PC-3 (cell line): Measurements from ENCODE around the gene TTC33. TPM values are rescaled to one million over a fixed set of nuclear protein-coding genes. Genes with fewer than 3 reads are reported as not detected.

Experiments
- ATAC-seq: fragments of 200-7000 bp; cut with Tn5 transposase; 2 replicates; pipeline ENCODE4 v1.9.1; 2020; ENCODE audit warnings: mild to moderate bottlenecking, moderate library complexity
- Bru-seq: library from RNA; stranded (reverse); fragments of 400-500 nt; gene quantifications from one replicate; lab custom pipeline; 2021; lab: Mats Ljungman, UMichigan
- BruChase-seq, 2 experiments: library from RNA; stranded (reverse); fragments of 400-500 nt; gene quantifications; one replicate each; lab custom pipeline; 2021; lab: Mats Ljungman, UMichigan
- BruUV-seq: library from RNA; stranded (reverse); fragments of 400-500 nt; replicated peaks from 2 replicates; lab custom pipeline; 2021; lab: Mats Ljungman, UMichigan
- CTCF ChIA-PET: fragments of 300-600 bp; sonication (Branson Sonifier 250); formaldehyde crosslinking; loops from one replicate; lab custom pipeline; 2022; ENCODE audit warnings: antibody characterized with exemption; lab: Charles Lee
- POLR2A ChIA-PET: fragments of 300-600 bp; sonication (Branson Sonifier 250); formaldehyde crosslinking; loops from one replicate; lab custom pipeline; 2022; ENCODE audit warnings: antibody characterized with exemption; ENCODE audit not compliant: unreplicated experiment; lab: Charles Lee
- DNase-seq: peaks from one replicate; pipeline ENCODE4 v3.0.0-alpha.2; 2015
- H2AFZ ChIP-seq: fragments of 300-600 bp; sonication (generic); 2 replicates; pipeline ENCODE4 v1.6.0; 2016; ENCODE audit warnings: antibody characterized with exemption, low read length
- H3F3A ChIP-seq: fragments of 300-600 bp; sonication (generic); one replicate; pipeline ENCODE4 v1.6.0; 2017; ENCODE audit warnings: antibody characterized with exemption, low read length, control low read depth, mild to moderate bottlenecking; ENCODE audit not compliant: unreplicated experiment
- H3K27ac ChIP-seq: fragments of 300-600 bp; sonication (generic); 2 replicates; pipeline ENCODE4 v1.5.1; 2016; ENCODE audit warnings: mild to moderate bottlenecking, low read length
- H3K27me3 ChIP-seq: fragments of 300-600 bp; sonication (generic); 2 replicates; pipeline ENCODE4 v1.6.1; 2016; ENCODE audit warnings: low read length, mixed read lengths
- H3K36me3 ChIP-seq: fragments of 300-600 bp; sonication (generic); 2 replicates; pipeline ENCODE4 v1.6.1; 2016; ENCODE audit warnings: low read depth, mixed run types, low read length, mixed read lengths
- H3K4me1 ChIP-seq: fragments of 300-600 bp; sonication (generic); 2 replicates; pipeline ENCODE4 v1.5.1; 2016; ENCODE audit warnings: low read length; ENCODE audit not compliant: insufficient read depth
- H3K4me2 ChIP-seq: fragments of 300-600 bp; sonication (generic); 2 replicates; pipeline ENCODE4 v1.6.0; 2016; ENCODE audit warnings: low read length
- H3K4me3 ChIP-seq: fragments of 300-600 bp; sonication (generic); 2 replicates; pipeline ENCODE4 v1.5.1; 2016; ENCODE audit warnings: mild to moderate bottlenecking, low read length, mixed read lengths
- H3K79me2 ChIP-seq: fragments of 300-600 bp; sonication (generic); 2 replicates; pipeline ENCODE4 v1.6.1; 2017; ENCODE audit warnings: low read length, mixed read lengths
- H3K9ac ChIP-seq: fragments of 300-600 bp; sonication (generic); 2 replicates; pipeline ENCODE4 v1.6.0; 2016; ENCODE audit warnings: mild to moderate bottlenecking, low read length
- H3K9me2 ChIP-seq: fragments of 300-600 bp; sonication (generic); replicated peaks from 2 replicates; pipeline ENCODE4 v1.6.1; 2016; ENCODE audit warnings: mixed run types, low read length, mixed read lengths
- H3K9me3 ChIP-seq: fragments of 300-600 bp; sonication (generic); 2 replicates; pipeline ENCODE4 v1.6.1; 2016; ENCODE audit warnings: low read length, mixed read lengths
- H4K20me1 ChIP-seq: fragments of 300-600 bp; sonication (generic); 2 replicates; pipeline ENCODE4 v1.6.1; 2016; ENCODE audit warnings: low read length, mixed read lengths
- CTCF ChIP-seq: fragments of 300-600 bp; sonication (generic); conservative IDR thresholded peaks from 2 replicates; pipeline ENCODE4 v1.5.1; 2017; ENCODE audit warnings: antibody characterized with exemption, low read depth, mild to moderate bottlenecking, low read length
- EZH2 ChIP-seq: fragments of 300-600 bp; sonication (generic); IDR thresholded peaks from one replicate; pipeline ENCODE4 v1.6.1; 2017; ENCODE audit warnings: antibody characterized with exemption, mild to moderate bottlenecking, low read length; ENCODE audit not compliant: unreplicated experiment
- EZH2phosphoT487 ChIP-seq: fragments of 300-600 bp; sonication (generic); IDR thresholded peaks from 2 replicates; pipeline ENCODE4 v1.6.1; 2018; ENCODE audit warnings: mild to moderate bottlenecking, antibody characterized with exemption, low read length, borderline replicate concordance
- intact Hi-C: fragments of 100-400 bp; cut with micrococcal nuclease; formaldehyde crosslinking; loops from 2 replicates; pipeline ENCODE4 v1.9.0; 2023
- long read RNA-seq: library from polyadenylated mRNA; unstranded; transcript quantifications from one replicate; pipeline ENCODE4 v2.0.0, GENCODE V29; 2021; ENCODE audit not compliant: unreplicated experiment
- total RNA-seq: library from RNA; depleted of rRNA; stranded (reverse); fragments of >200 nt; gene quantifications from 2 replicates; pipeline ENCODE4 v1.2.3, GENCODE V29; 2014; rRNA removed

The TTC33 gene
- total RNA-seq = 9.0 and 11.6 TPM in 2 replicates
- percentile 53 among the genes with signal in this experiment for Bru-seq, nascent RNA
- BruChase-seq, experiment 1, labeled RNA remaining after a 6-hour chase = percentile 57 among the genes with signal in this experiment
- BruChase-seq, experiment 2, labeled RNA remaining after a 2-hour chase = percentile 67 among the genes with signal in this experiment
- long read RNA-seq, transcript TTC33-201 (5 exons, 2,612 nt) = major isoform, 44 of 63 reads
- long read RNA-seq, partial matches to known transcripts = 2 of 63 reads
- long read RNA-seq, other reads (novel, unspliced or antisense) = 9 of 63 reads

DNA sequence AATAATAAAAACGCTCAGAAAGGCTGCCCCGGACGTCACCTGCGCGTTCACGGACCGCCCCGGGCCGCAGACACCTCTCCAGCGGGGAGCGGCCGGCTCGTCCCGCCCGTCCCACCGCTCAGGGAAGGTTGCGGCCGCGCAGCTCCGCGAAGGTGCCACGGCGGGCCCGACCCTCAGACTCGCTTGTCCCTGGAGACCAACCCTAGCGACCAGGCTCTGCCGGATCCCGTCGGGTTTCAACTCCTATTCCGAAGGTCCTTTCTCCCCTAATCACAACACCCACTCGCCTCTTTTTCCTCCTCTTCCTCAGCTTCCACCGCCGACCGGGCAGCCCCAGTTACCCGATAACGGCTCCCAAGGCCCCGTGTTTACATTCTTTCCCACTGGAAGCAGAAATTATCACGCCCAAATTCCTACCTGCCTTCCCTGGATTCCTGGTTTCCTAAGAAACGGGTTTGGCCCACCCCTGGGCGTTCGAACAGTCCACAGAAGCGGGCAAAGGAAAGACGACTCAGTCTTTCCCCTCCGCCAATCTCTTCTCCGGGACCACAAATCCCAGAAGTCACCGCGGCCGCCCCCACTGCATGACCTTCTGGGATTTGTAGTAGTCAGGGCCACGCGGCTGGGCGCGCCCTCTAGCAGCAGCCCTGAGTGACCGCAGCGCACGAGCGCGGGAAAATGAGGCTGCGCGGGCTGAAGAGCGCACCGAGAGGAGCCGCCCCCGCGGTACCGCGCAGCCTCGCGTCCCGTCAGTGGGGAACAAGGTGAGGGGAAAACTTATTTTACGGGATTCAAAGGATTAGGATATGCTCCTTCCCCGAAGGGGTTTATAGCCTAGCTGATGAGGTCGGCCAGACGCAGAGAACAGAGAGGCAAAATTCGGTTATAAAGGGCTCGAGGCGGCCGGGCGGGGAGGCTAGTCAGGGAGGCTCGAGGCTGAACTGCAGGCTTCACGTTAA lies at the start of gene TTC33:
Gene TTC33, minus strand, starts transcription at position 555 of the 959 bp plus-strand sequence. CDS start 8,943 bp downstream, outside the sequence.
- H3K4me2 ChIP-seq = peak within 1 kb of the TSS; percentile 86
- peaks cover 10% of the 10 kb centered on the region for H3K4me1 ChIP-seq
- TF ChIP-seq CTCF (peak; percentile 84), EZH2phosphoT487 (no peak), EZH2 (no peak)
- ATAC-seq (peak; percentile 87), DNase-seq (peak; percentile 97)
- H3K27me3 ChIP-seq = no peaks in the 10 kb centered on the region
- no peaks in the 10 kb centered on the region for H4K20me1 ChIP-seq
- ChIA-PET CTCF (interaction anchor here (0.8 kb wide), 1 partner anchor 43 kb away, joined by 3 read pairs; no protein-coding TSS in a partner anchor), POLR2A (no interaction called here)
- H2AFZ ChIP-seq = peak within 1 kb of the TSS; percentile 96
- peak within 1 kb of the TSS; percentile 74 for H3K9ac ChIP-seq
- H3K9me2 ChIP-seq = no peaks in the 10 kb centered on the region
- no peaks in the 10 kb centered on the region for H3K9me3 ChIP-seq
- H3K27ac ChIP-seq = peak within 1 kb of the TSS; percentile 38
- BruUV-seq = TSS peak; percentile 93
- peaks cover 4% of the 10 kb centered on the region for H3F3A ChIP-seq
- H3K4me3 ChIP-seq = peak within 1 kb of the TSS; percentile 85
- H3K36me3 ChIP-seq = no peaks in the 10 kb centered on the region; the same call in 1 of the 2 replicates
- intact Hi-C loops = loop anchor here (1.0 to 2.0 kb wide), 5 partner anchors 19 to 124 kb away; partner anchors contain the start of genes PRKAA1 and RPL37
- H3K79me2 ChIP-seq = peaks cover 28% of the 10 kb centered on the region

DNA sequence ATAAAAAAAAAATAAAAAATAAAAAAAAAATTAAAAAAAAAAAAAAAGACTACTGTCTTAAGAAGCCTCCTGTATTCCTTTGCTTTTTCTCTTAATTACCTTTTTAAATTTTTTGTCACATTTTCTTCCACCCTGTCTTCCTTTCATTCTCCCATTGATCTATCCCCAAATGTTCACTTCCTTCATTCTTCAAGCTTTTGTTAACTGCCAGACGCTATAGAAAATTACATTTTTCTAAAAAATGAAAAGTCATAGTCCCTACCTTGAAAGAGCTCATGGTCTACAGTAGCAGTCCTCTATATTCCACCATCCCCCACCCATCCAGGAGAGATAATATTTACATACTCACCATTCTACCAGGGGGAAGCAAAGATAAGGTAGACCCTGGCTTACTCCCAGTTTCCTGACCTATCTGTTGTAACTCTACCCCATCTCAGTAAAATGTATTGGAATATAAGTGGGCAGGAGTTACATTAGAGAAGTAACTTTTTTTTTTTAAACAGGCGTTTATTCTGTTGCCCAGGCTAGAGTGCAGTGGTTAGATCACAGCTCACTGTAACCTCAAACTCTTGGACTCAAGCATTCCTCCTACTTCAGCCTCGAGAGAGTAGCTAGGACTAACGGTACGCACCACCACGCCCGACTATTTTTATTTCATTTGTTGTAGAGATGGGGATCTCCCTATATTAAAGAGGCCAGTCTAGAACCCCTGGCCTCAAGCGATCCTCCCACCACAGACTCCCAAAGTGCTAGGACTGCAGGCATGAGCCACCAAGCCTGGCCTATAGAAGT lies 46.2 kb upstream of the TTC33 start:
- H3K9me2 ChIP-seq = no peaks in the 10 kb centered on the region
- ATAC-seq (no peak), DNase-seq (no peak)
- H3K4me2 ChIP-seq = no peak overlapping the region
- BruUV-seq = no TSS peak
- H4K20me1 ChIP-seq = peaks cover 4% of the 10 kb centered on the region; the same call in 1 of the 2 replicates
- no peak overlapping the region for H2AFZ ChIP-seq
- peaks cover 2% of the 10 kb centered on the region for H3F3A ChIP-seq
- H3K4me1 ChIP-seq = peaks cover 10% of the 10 kb centered on the region
- no peaks in the 10 kb centered on the region for H3K27me3 ChIP-seq
- H3K27ac ChIP-seq = no peak overlapping the region
- ChIA-PET POLR2A (no interaction called here), CTCF (interaction anchor here (0.7 kb wide), 1 partner anchor 15 kb away, joined by 5 read pairs; no protein-coding TSS in a partner anchor)
- no peaks in the 10 kb centered on the region for H3K9me3 ChIP-seq
- H3K36me3 ChIP-seq = no peaks in the 10 kb centered on the region
- TF ChIP-seq EZH2 (no peak), CTCF (no peak), EZH2phosphoT487 (no peak)
- no peak overlapping the region for H3K4me3 ChIP-seq
- intact Hi-C loops = no loop called here
- H3K79me2 ChIP-seq = peaks cover 15% of the 10 kb centered on the region
- no peak overlapping the region for H3K9ac ChIP-seq
